Pancreas (tissue), 10 donors: ENCODE results near the gene MAP2K5. TPM values are rescaled to one million over a fixed set of nuclear protein-coding genes. Genes with fewer than 3 reads are reported as not detected.

Experiments used
- ATAC-seq, 4 donors: fragments of 200-7000 bp; cut with Tn5 transposase; one replicate each; pipeline versions ENCODE4 v1.8.0 to v1.9.1; 2020; ENCODE audit warnings: mild to moderate bottlenecking in 4 of 4, moderate library complexity in 4 of 4
- DNase-seq, 6 donors: peaks; one replicate each; pipeline ENCODE4 v3.0.0-alpha.2; 2020
- FAIRE-seq: peaks from 2 replicates; lab custom pipeline; 2012; peaks lifted over from hg19 to GRCh38; lab: Jason Lieb, UNC
- H3K27ac ChIP-seq, 4 donors: fragments of 200-600 bp; sonication (generic); 1 replicate in 3 of 4; 2 replicates in 1 of 4; pipeline versions ENCODE4 v1.5.0 to v1.8.0; 2020
- H3K27me3 ChIP-seq, 4 donors: fragments of 200-600 bp; one replicate each; pipeline ENCODE4 v1.8.0; 2021
- H3K36me3 ChIP-seq, 3 donors: fragments of 200-600 bp; sonication (generic) in 1 of 3; one replicate each; pipeline versions ENCODE4 v1.5.0 to v1.8.0; 2020 to 2021
- H3K4me1 ChIP-seq, 3 donors: fragments of 200-600 bp; one replicate each; pipeline ENCODE4 v1.8.0; 2021
- H3K4me3 ChIP-seq, 4 donors: fragments of 200-600 bp; sonication (generic) in 2 of 4; one replicate each; pipeline versions ENCODE4 v1.5.0 to v1.8.0; 2020 to 2021
- H3K9me3 ChIP-seq, 4 donors: fragments of 200-600 bp; one replicate each; pipeline ENCODE4 v1.8.0; 2021
- CTCF ChIP-seq, 4 donors: fragments of 200-600 bp; sonication (generic) in 3 of 4; IDR thresholded peaks; one replicate each; pipeline versions ENCODE4 v1.5.0 to v1.8.0; 2021; ENCODE audit warnings: antibody characterized with exemption in 4 of 4
- WGBS, 2 donors: extraction: QIAGEN DNeasy Blood & Tissue Kit; methylation state at CpG; one replicate each; pipeline ENCODE4 v1.1.7; 2013; 5-methylcytosine and 5-hydroxymethylcytosine counted together
- intact Hi-C, 3 donors: fragments of 100-400 bp; cut with DNase I; formaldehyde crosslinking; loops; one replicate each; pipeline versions ENCODE4 v1.11.1 to v1.14.2; 2022
- polyA plus RNA-seq, 2 donors: library from polyadenylated mRNA; stranded (reverse); fragments of 200-250 nt; gene quantifications; one replicate each; pipeline ENCODE4 v1.2.3, GENCODE V29; 2013
- total RNA-seq, 6 donors: library from RNA; stranded (reverse); fragmentation: NEBNext Ultra II Directional in 4 of 6; extraction: Animal tissue kit (Norgen Biotek cat#: 25700) in 4 of 6; gene quantifications; one replicate each; pipeline versions ENCODE4 v1.2.1 to v1.2.4, GENCODE V29; 2021 to 2023
- donor health status: healthy with polysubstance abuse.
- donor health status: DM: no; HTN: no; CAD: no; lungs with moderate emphysema.
- donor health status: DM: no; HTN: no; CAD: no.
- donor health status: control.
- donor health status: control.
- donor health status: Bipolar disorder and iron deficiency.
- donor health status: DM: yes; HTN: yes; CAD: no.
- donor health status: DM: no; HTN: no; CAD: no.
- donor health status: DM: no; HTN: no; CAD: no.
- donor health status: DM: yes; HTN: yes; CAD: no.

The MAP2K5 gene
- total and polyA plus RNA-seq, 8 donors = 5.5 to 14.8 (median 10.0) TPM

GRCh38 chr15:67521029-67521782 is 21.3 kb upstream of the MAP2K5 start, which contains the start of gene C15orf61:
TSS of gene C15orf61 (plus strand) at chr15:67521131. CDS start at chr15:67521249, 118 bp downstream.
- Histone ChIP-seq H3K27me3 (no peaks in the 10 kb centered on the region), H3K36me3 (no peaks in the 10 kb centered on the region), H3K4me1 (peaks cover 0 to 22% (median 20%) of the 10 kb centered on the region in 3 donors), H3K27ac (peak within 1 kb of the TSS; percentile 93 to 98 (median 98)), H3K4me3 (peak within 1 kb of the TSS; percentile 69 to 97 (median 80)), H3K9me3 (no peaks in the 10 kb centered on the region)
- intact Hi-C loops = no loop called here
- 0 to 1% methylated on average over 88 to 94 of the region's 94 CpGs for WGBS, 2 donors
- FAIRE-seq (no peak), DNase-seq (peak; percentile 92 to 97 (median 95)), ATAC-seq (peak; percentile 88 to 94 (median 92))
- no peak for TF ChIP-seq CTCF (IDR thresholded peaks at IDR 0.05)

- H3K27ac ChIP-seq = peak overlapping the region; percentile 93 to 98 (median 98)
- TF ChIP-seq CTCF (IDR thresholded peaks at IDR 0.05) = no peak
- WGBS, 2 donors = 0% methylated on average over 21 to 23 of the region's 23 CpGs
- peak overlapping the region; percentile 69 to 97 (median 80) for H3K4me3 ChIP-seq
- no peak for FAIRE-seq
- intact Hi-C loops = no loop called here
- ATAC-seq = peak; percentile 25 to 48 (median 36)
- peaks cover 0 to 22% (median 20%) of the 10 kb centered on the region in 3 donors for H3K4me1 ChIP-seq
- DNase-seq = no peak
- H3K27me3 ChIP-seq = no peaks in the 10 kb centered on the region
- H3K36me3 ChIP-seq = no peaks in the 10 kb centered on the region
- H3K9me3 ChIP-seq = no peaks in the 10 kb centered on the region
Observed at GRCh38 chr15:67521783-67522568, 20.5 kb upstream of the MAP2K5 start.

DNA sequence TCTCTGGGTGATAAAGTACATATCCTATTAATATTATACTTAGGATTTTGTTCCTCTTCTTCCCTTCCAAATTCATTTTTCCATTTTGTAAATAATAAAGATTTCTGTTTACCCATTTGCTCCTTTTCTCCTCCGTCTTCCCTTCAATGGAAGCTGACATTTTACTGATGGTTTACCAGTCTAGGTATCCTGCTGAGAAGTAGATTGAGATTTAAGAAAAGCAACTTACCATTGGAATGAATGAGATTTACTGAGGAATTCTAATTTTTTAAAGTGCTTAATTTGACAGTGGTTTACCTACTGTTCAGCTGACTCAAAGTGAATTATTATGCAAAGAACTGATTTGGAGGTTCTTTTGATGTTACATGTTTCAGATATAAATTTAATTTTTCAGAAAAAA is 19.2 kb upstream of the MAP2K5 start:
- DNase-seq = no peak
- FAIRE-seq = no peak
- H3K36me3 ChIP-seq = peaks cover 0 to 7% (median 0%) of the 10 kb centered on the region in 3 donors
- no peaks in the 10 kb centered on the region for H3K9me3 ChIP-seq
- ATAC-seq = no peak
- no peak for TF ChIP-seq CTCF (IDR thresholded peaks at IDR 0.05)
- H3K27ac ChIP-seq = no peak overlapping the region
- H3K4me1 ChIP-seq = peaks cover 0 to 22% (median 20%) of the 10 kb centered on the region in 3 donors
- no peaks in the 10 kb centered on the region for H3K27me3 ChIP-seq
- peak overlapping the region in 1 of 4 donors; percentile 72 for H3K4me3 ChIP-seq
- WGBS, 2 donors = 42 to 70% methylated on average over 1 of the region's 1 CpG
- intact Hi-C loops = no loop called here

DNA sequence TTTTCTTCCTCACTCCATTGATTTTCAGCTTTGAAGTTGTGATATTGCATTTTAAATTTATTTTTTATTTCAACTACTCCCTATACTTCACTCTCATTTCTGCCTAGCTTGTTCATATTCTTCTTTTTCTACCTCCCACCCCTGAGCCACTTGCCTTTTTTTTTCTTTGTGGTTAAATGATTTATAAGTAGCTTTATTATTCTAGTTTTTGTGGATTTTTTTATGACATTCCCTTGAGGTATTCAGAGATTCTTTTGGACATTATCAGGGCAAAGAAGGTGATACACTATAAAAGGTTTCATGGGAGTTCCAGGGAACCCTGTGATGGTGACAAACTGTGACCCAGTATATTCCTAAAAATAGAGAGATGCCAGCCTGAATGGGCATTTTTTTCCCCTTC is 18.3 kb upstream of the MAP2K5 start:
- Histone ChIP-seq H3K4me1 (peaks cover 0 to 22% (median 20%) of the 10 kb centered on the region in 3 donors), H3K27ac (no peak overlapping the region), H3K27me3 (no peaks in the 10 kb centered on the region), H3K9me3 (no peaks in the 10 kb centered on the region), H3K36me3 (peaks cover 0 to 7% (median 0%) of the 10 kb centered on the region in 3 donors), H3K4me3 (no peak overlapping the region)
- no peak for FAIRE-seq
- DNase-seq = no peak
- intact Hi-C loops = no loop called here
- no peak for ATAC-seq
- no peak for TF ChIP-seq CTCF (IDR thresholded peaks at IDR 0.05)
